PC-9 (cell line): ENCODE measurements around the gene PCDHA4. TPM values are rescaled to one million over a fixed set of nuclear protein-coding genes. Genes with fewer than 3 reads are reported as not detected.
A peak's percentile ranks its signal among the peaks of the same experiment; 100 is the strongest.
"Not testable (repeated sequence)": the region's sequence is repeated elsewhere in the genome, so short reads cannot be mapped to it uniquely, and the experiment has no call there.

Source experiments
- BruUV-seq: library from RNA; stranded (reverse); fragments of 400-500 nt; replicated peaks from 2 replicates; lab custom pipeline; 2021; lab: Mats Ljungman, UMichigan
- CTCF ChIA-PET: fragments of 300-600 bp; sonication (Branson Sonifier 250); formaldehyde crosslinking; loops from one replicate; lab custom pipeline; 2022; ENCODE audit warnings: antibody characterized with exemption; lab: Charles Lee
- POLR2A ChIA-PET: fragments of 300-600 bp; sonication (Branson Sonifier 250); formaldehyde crosslinking; loops from one replicate; lab custom pipeline; 2022; ENCODE audit warnings: antibody characterized with exemption; ENCODE audit not compliant: unreplicated experiment; lab: Charles Lee
- DNase-seq, 2 experiments: peaks; one replicate each; pipeline versions ENCODE4 v3.0.0 to v3.0.0-alpha.2; 2015 to 2022; ENCODE audit warnings: mixed read lengths in 1 of 2
- H2AFZ ChIP-seq: fragments of 200-600 bp; sonication (generic); 2 replicates; pipeline ENCODE4 v1.8.1; 2017; ENCODE audit warnings: antibody characterized with exemption
- H3F3A ChIP-seq: fragments of 200-600 bp; sonication (generic); 2 replicates; pipeline ENCODE4 v1.8.1; 2017; ENCODE audit warnings: antibody characterized with exemption, mild to moderate bottlenecking, low read depth; ENCODE audit not compliant: insufficient read depth
- H3K27ac ChIP-seq: fragments of 200-600 bp; sonication (generic); 2 replicates; pipeline ENCODE4 v1.6.1; 2016; ENCODE audit warnings: mixed run types
- H3K27me3 ChIP-seq: fragments of 200-600 bp; sonication (generic); 2 replicates; pipeline ENCODE4 v1.6.1; 2016; ENCODE audit warnings: low read depth, mixed run types; ENCODE audit not compliant: insufficient read depth
- H3K36me3 ChIP-seq: fragments of 200-600 bp; sonication (generic); 2 replicates; pipeline ENCODE4 v1.6.1; 2016; ENCODE audit warnings: low read depth, mixed run types
- H3K4me1 ChIP-seq: fragments of 200-600 bp; sonication (generic); replicated peaks from 2 replicates; pipeline ENCODE4 v1.6.1; 2016; ENCODE audit warnings: mixed run types; ENCODE audit not compliant: insufficient read depth
- H3K4me2 ChIP-seq: fragments of 200-600 bp; sonication (generic); 2 replicates; pipeline ENCODE4 v1.6.1; 2017; ENCODE audit warnings: mixed run types
- H3K4me3 ChIP-seq: fragments of 200-600 bp; sonication (generic); 2 replicates; pipeline ENCODE4 v1.6.1; 2016; ENCODE audit warnings: mixed run types
- H3K79me2 ChIP-seq: fragments of 200-600 bp; sonication (generic); 2 replicates; pipeline ENCODE4 v1.6.1; 2017; ENCODE audit warnings: low read depth, mixed run types
- H3K9me2 ChIP-seq: fragments of 200-600 bp; sonication (generic); 2 replicates; pipeline ENCODE4 v1.8.1; 2017; ENCODE audit warnings: mild to moderate bottlenecking; ENCODE audit not compliant: insufficient read depth
- H3K9me3 ChIP-seq: fragments of 200-600 bp; sonication (generic); 2 replicates; pipeline ENCODE4 v1.8.1; 2016; ENCODE audit warnings: low read depth; ENCODE audit not compliant: insufficient read depth
- H4K20me1 ChIP-seq: fragments of 200-600 bp; sonication (generic); 2 replicates; pipeline ENCODE4 v1.8.1; 2017; ENCODE audit not compliant: insufficient read depth
- CTCF ChIP-seq: fragments of 200-600 bp; sonication (generic); conservative IDR thresholded peaks from 2 replicates; pipeline ENCODE4 v1.6.1; 2017; ENCODE audit warnings: mixed run types, antibody characterized with exemption, mild to moderate bottlenecking, moderate library complexity
- EZH2 ChIP-seq: fragments of 200-600 bp; sonication (generic); IDR thresholded peaks from 2 replicates; pipeline ENCODE4 v1.8.0; 2017; ENCODE audit warnings: antibody characterized with exemption, low read depth
- intact Hi-C: fragments of 100-400 bp; cut with micrococcal nuclease; formaldehyde crosslinking; loops from one replicate; pipeline ENCODE4 v1.10.0; 2022; ENCODE audit not compliant: unreplicated experiment
- total RNA-seq: library from RNA; stranded (reverse); gene quantifications from 2 replicates; pipeline ENCODE4 v1.2.3, GENCODE V29; 2021

Gene PCDHA4
- total RNA-seq, 1 experiment from 2014 or later = not detected

- H3K4me1 ChIP-seq = no peaks in the 10 kb centered on the region
- TF ChIP-seq EZH2 (no peak), CTCF (no peak)
- BruUV-seq = no TSS peak
- no peak overlapping the region for H2AFZ ChIP-seq
- H3K27ac ChIP-seq = no peak overlapping the region
- no peaks in the 10 kb centered on the region for H3K36me3 ChIP-seq
- no peaks in the 10 kb centered on the region for H3K79me2 ChIP-seq
- CTCF ChIA-PET = no interaction called here
- no peak for DNase-seq
- H3K9me3 ChIP-seq = peaks cover 58% of the 10 kb centered on the region
- no peak overlapping the region for H3K4me2 ChIP-seq
- H3K4me3 ChIP-seq = no peak overlapping the region
- H3F3A ChIP-seq = no peaks in the 10 kb centered on the region
- intact Hi-C loops = no loop called here
- no peaks in the 10 kb centered on the region for H4K20me1 ChIP-seq
- no peaks in the 10 kb centered on the region for H3K27me3 ChIP-seq
- H3K9me2 ChIP-seq = 0 out of 2 replicates have a peak, but pooled peaks cover 4% of the 10 kb centered on the region
- POLR2A ChIA-PET = no interaction called here
Observed at GRCh38 chr5:140767444-140767843, 39.4 kb upstream of the PCDHA4 start.

- Histone ChIP-seq H3K36me3 (no peaks in the 10 kb centered on the region), H3K9me2 (no peaks in the 10 kb centered on the region), H3K79me2 (no peaks in the 10 kb centered on the region), H3K4me2 (no peak overlapping the region), H3K27ac (no peak overlapping the region), H3K9me3 (no peaks in the 10 kb centered on the region), H2AFZ (no peak overlapping the region), H4K20me1 (no peaks in the 10 kb centered on the region), H3K27me3 (no peaks in the 10 kb centered on the region), H3K4me3 (no peak overlapping the region), H3K4me1 (no peaks in the 10 kb centered on the region), H3F3A (no peaks in the 10 kb centered on the region)
- no peak for TF ChIP-seq CTCF
- TF ChIP-seq EZH2 = no peak
- BruUV-seq = no TSS peak
- intact Hi-C loops = no loop called here
- ChIA-PET POLR2A (no interaction called here), CTCF (no interaction called here)
- no peak for DNase-seq
Observed at GRCh38 chr5:140780512-140780911, 26.4 kb upstream of the PCDHA4 start.

- H3K4me3 ChIP-seq = no peak within 1 kb of the TSS
- no peaks in the 10 kb centered on the region for H3K36me3 ChIP-seq
- ChIA-PET CTCF (interaction anchor here (0.5 kb wide), 1 partner anchor 748 kb away, joined by 9 read pairs; no protein-coding TSS in a partner anchor), POLR2A (no interaction called here)
- H3K27me3 ChIP-seq = peaks cover 10% of the 10 kb centered on the region; the same call in 1 of the 2 replicates
- no peaks in the 10 kb centered on the region for H3F3A ChIP-seq
- no peak within 1 kb of the TSS for H3K27ac ChIP-seq
- H3K9me2 ChIP-seq = no peaks in the 10 kb centered on the region
- H3K4me1 ChIP-seq = no peaks in the 10 kb centered on the region
- no peaks in the 10 kb centered on the region for H3K79me2 ChIP-seq
- intact Hi-C loops = no loop called here
- TF ChIP-seq EZH2 = no peak
- 0 out of 2 replicates have a peak, but pooled peaks have one; percentile 26 for TF ChIP-seq CTCF
- H4K20me1 ChIP-seq = no peaks in the 10 kb centered on the region
- BruUV-seq = no TSS peak
- DNase-seq = no peak
- peaks cover 6% of the 10 kb centered on the region; the same call in 1 of the 2 replicates for H3K9me3 ChIP-seq
- no peak within 1 kb of the TSS for H2AFZ ChIP-seq
- H3K4me2 ChIP-seq = no peak within 1 kb of the TSS
Observed at GRCh38 chr5:140785905-140786686, 20.8 kb upstream of the PCDHA4 start, which contains the start of gene PCDHA1. Gene PCDHA1 (plus strand): TSS chr5:140786140.

GRCh38 chr5:140787422-140787821, 19.4 kb upstream of the PCDHA4 start:
- H3K27me3 ChIP-seq = peaks cover 10% of the 10 kb centered on the region; the same call in 1 of the 2 replicates
- H4K20me1 ChIP-seq, H3K9me2 ChIP-seq, H3K79me2 ChIP-seq, POLR2A ChIA-PET, H3K4me2 ChIP-seq, H3K4me3 ChIP-seq, H3K36me3 ChIP-seq, H3K9me3 ChIP-seq, BruUV-seq, H3K4me1 ChIP-seq, H2AFZ ChIP-seq, H3K27ac ChIP-seq, intact Hi-C loops, DNase-seq, CTCF ChIA-PET, H3F3A ChIP-seq: not testable (repeated sequence)

GRCh38 chr5:140787849-140788504, 18.9 kb upstream of the PCDHA4 start:
- H4K20me1 ChIP-seq, H3K36me3 ChIP-seq, H3K4me1 ChIP-seq, POLR2A ChIA-PET, H3K79me2 ChIP-seq, H3K4me2 ChIP-seq, DNase-seq, H2AFZ ChIP-seq, H3F3A ChIP-seq, H3K27ac ChIP-seq, BruUV-seq, H3K4me3 ChIP-seq, H3K9me2 ChIP-seq, H3K9me3 ChIP-seq, intact Hi-C loops, CTCF ChIA-PET: not testable (repeated sequence)
- H3K27me3 ChIP-seq = peaks cover 10% of the 10 kb centered on the region; the same call in 1 of the 2 replicates
